Naive thymus-derived CD8-positive, alpha-beta T cell (primary cell): Measurements from ENCODE around the gene LHPP. TPM values are rescaled to one million over a fixed set of nuclear protein-coding genes. Genes with fewer than 3 reads are reported as not detected.

ENCODE experiments used
- ATAC-seq, 2 donors: fragments of 150-1000 bp; cut with Tn5 transposase in 1 of 2; sonication (Bioruptor Pico), chemical (Tn5 transposase) in 1 of 2; 1 replicate in 1 of 2; 2 replicates in 1 of 2; pipeline ENCODE4 v1.10.0; 2021; ENCODE audit warnings: mild to moderate bottlenecking in 2 of 2, moderate library complexity in 2 of 2
- POLR2A ChIA-PET: fragments of 350-600 bp; sonication (Branson Sonifier 250); formaldehyde crosslinking; loops from one replicate; lab custom pipeline; 2021; ENCODE audit warnings: antibody characterized with exemption; lab: Charles Lee
- DNase-seq, 10 donors: peaks; one replicate each; pipeline versions ENCODE4 v3.0.0 to v3.0.0-alpha.2; 2020 to 2022
- H3K27ac Mint-ChIP-seq, 10 donors: one replicate each; pipeline ENCODE4 v1.8.0; 2020 to 2022; ENCODE audit warnings: mild to moderate bottlenecking in 10 of 10, mixed read lengths in 10 of 10, moderate library complexity in 4 of 10, inconsistent platforms in 1 of 10
- H3K27me3 Mint-ChIP-seq, 5 donors: one replicate each; pipeline ENCODE4 v1.8.0; 2021 to 2022; ENCODE audit warnings: mixed read lengths in 5 of 5
- H3K36me3 Mint-ChIP-seq, 3 donors: one replicate each; pipeline ENCODE4 v1.8.0; 2020 to 2022; ENCODE audit warnings: mixed read lengths in 3 of 3, mild to moderate bottlenecking in 2 of 3, inconsistent platforms in 1 of 3
- H3K4me1 Mint-ChIP-seq, 4 donors: one replicate each; pipeline ENCODE4 v1.8.0; 2021 to 2022; ENCODE audit warnings: mixed read lengths in 4 of 4
- H3K4me3 Mint-ChIP-seq, 10 donors: one replicate each; pipeline ENCODE4 v1.8.0; 2020 to 2022; ENCODE audit warnings: mild to moderate bottlenecking in 10 of 10, mixed read lengths in 10 of 10, moderate library complexity in 6 of 10, inconsistent platforms in 1 of 10
- H3K9me3 Mint-ChIP-seq, 9 donors: one replicate each; pipeline ENCODE4 v1.8.0; 2020 to 2022; ENCODE audit warnings: mixed read lengths in 9 of 9, mild to moderate bottlenecking in 3 of 9, inconsistent platforms in 1 of 9, moderate library complexity in 1 of 9
- polyA plus RNA-seq, 3 donors: library from polyadenylated mRNA; unstranded; fragments of 300-500 nt; fragmentation: Illumina TruSeq; gene quantifications; one replicate each; pipeline ENCODE4 v1.2.3, GENCODE V29; 2021
- total RNA-seq, 8 experiments: library from RNA in 2 of 8; stranded (reverse) in 2 of 8; gene quantifications; one replicate each; pipeline ENCODE4 v1.2.3 and lab custom pipeline; 2021 to 2026

LHPP gene
- total and polyA plus RNA-seq, 5 experiments from 2014 or later: 18.1 to 27.4 (median 23.3) TPM

DNA sequence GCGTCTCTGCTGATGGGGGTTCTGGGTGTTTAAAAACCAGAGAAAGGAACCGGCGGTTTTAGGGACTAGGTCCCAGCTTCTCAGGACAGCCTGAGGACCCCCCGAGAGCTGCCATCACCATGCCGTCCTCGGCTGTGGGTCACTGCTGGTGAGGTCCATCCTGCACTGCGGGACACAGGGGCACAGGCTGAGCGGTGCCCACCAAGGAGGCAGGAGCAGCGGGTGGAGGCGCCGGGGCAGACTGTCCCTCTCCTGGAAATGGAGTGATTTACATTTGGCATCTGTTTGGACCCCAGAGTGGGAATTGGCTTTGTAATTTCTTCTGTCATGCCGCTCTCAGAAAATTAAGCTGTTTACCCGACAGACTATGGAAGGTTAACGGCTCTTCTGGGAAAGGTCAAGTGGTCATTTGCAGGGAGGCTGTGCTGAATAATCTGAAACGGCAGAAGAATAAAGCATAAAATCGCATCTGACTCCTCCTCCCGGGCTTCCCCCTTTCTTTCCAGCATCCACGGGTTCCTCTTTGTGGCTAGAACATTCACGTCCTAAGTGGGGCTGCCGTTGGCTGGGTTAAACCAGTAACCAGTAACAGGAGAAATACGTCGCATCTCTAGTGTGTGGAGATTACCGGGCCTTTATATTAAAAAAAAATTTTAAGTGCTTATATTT, 31.7 kb downstream of the LHPP start:
- H3K9me3 Mint-ChIP-seq: no peaks in the 10 kb centered on the region
- no peak for DNase-seq
- no peaks in the 10 kb centered on the region for H3K27me3 Mint-ChIP-seq
- peak overlapping the region in 3 of 10 donors; percentile 14 to 81 (median 28) for H3K4me3 Mint-ChIP-seq
- peaks cover 0 to 30% (median 22%) of the 10 kb centered on the region in 3 donors for H3K36me3 Mint-ChIP-seq
- ATAC-seq: no peak
- POLR2A ChIA-PET: no interaction called here
- H3K27ac Mint-ChIP-seq: peak overlapping the region in 4 of 10 donors; percentile 29 to 89 (median 46)
- H3K4me1 Mint-ChIP-seq: peaks cover 0 to 10% (median 3%) of the 10 kb centered on the region in 4 donors

DNA sequence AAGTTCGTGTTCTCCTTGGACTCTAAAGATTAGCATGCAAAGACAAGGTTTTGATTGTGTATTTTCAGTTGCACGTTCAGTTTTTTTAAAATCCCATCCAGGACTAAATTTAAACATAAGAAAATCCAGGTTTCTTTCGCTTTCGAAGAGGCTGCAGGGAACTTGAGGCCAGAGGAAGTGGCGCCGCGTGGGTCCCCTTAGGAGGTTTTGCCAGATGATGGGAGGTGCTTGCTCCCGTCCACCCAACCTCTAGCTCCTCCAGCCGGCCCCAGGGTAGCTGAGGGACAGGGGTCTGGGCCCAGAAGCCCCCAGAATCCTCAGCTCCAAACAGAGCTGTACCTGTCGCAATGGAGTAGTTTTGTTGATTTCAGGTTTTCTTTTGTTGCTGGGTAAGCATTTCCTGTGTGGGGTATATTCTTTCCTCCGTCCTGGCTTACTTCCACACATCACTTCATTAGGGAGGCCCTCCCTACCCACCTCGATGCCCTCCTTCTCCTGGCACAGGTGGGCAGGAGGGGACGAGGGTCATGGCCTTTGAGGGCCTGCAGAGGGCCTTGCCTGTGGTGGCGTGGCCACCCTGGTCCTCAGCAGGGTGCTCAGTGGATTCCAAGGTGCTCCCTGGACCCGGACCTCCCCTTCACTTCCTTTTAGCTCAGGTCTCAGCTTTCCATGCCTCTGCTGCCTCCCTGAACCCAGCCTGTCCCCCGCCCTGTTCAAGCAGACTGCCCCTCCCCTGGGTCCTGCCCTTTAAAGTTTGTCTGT, 32.6 kb downstream of the LHPP start:
- Mint-ChIP-seq H3K4me3 (peak overlapping the region; percentile 18 to 86 (median 70)), H3K9me3 (no peaks in the 10 kb centered on the region), H3K27ac (peak overlapping the region in 9 of 10 donors; percentile 6 to 89 (median 57)), H3K27me3 (no peaks in the 10 kb centered on the region), H3K36me3 (peaks cover 0 to 29% (median 16%) of the 10 kb centered on the region in 3 donors), H3K4me1 (peaks cover 0 to 10% (median 3%) of the 10 kb centered on the region in 4 donors)
- POLR2A ChIA-PET: interaction anchor here (0.6 kb wide), 1 partner anchor 9 kb away, joined by 3 read pairs; no protein-coding TSS in a partner anchor
- DNase-seq (no peak), ATAC-seq (peak; percentile 33 to 38)

DNA sequence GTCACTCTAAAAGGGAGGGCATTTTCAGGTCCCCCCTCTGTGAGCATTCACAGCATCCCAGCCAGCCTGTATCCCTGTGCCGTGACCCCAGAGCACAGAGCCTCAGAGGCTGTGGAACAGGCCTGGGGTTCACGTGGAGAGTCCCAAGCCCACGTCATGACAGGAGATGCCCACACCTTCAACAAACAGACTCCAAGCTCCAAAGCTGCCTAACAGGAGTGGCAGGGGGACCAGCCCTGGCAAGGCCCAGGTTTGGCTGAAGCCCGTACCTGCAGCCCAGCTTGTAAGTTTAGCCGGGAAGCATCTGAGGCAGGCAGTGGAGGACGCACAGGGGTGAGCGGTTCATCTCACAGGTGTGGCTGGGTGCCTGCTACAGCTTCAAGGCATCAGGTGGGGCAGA, 33.5 kb downstream of the LHPP start:
- peaks cover 3 to 32% (median 22%) of the 10 kb centered on the region in 3 donors for H3K36me3 Mint-ChIP-seq
- H3K9me3 Mint-ChIP-seq: peaks cover 0 to 2% (median 0%) of the 10 kb centered on the region in 9 donors
- peaks cover 0 to 10% (median 3%) of the 10 kb centered on the region in 4 donors for H3K4me1 Mint-ChIP-seq
- no peaks in the 10 kb centered on the region for H3K27me3 Mint-ChIP-seq
- ATAC-seq: no peak
- DNase-seq: no peak
- peak overlapping the region in 2 of 10 donors; percentile 37 to 89 for H3K27ac Mint-ChIP-seq
- no peak overlapping the region for H3K4me3 Mint-ChIP-seq
- POLR2A ChIA-PET: no interaction called here

DNA sequence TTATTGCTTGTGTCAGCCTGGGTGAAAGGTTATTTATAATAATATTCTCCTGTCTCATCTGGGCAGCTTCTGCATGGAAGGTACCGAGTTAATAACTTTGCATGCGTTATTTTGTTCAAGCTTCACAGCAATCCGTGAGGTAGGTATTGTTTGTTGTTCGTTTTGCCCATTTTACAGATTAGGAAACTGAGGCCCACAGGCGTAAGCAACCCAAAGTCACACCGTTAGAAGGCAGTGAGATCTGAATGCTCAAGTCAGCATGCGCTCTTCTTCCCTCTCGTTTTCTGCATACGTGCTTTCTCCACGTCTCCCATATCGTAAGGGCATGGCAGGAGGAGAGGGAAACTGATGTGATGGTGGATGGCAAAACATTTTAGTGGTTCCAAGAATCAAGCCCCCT, 34.1 kb downstream of the LHPP start:
- peaks cover 0 to 10% (median 3%) of the 10 kb centered on the region in 4 donors for H3K4me1 Mint-ChIP-seq
- POLR2A ChIA-PET: no interaction called here
- no peaks in the 10 kb centered on the region for H3K27me3 Mint-ChIP-seq
- H3K27ac Mint-ChIP-seq: no peak overlapping the region
- H3K4me3 Mint-ChIP-seq: no peak overlapping the region
- no peak for DNase-seq
- peaks cover 0 to 4% (median under 1%) of the 10 kb centered on the region in 9 donors for H3K9me3 Mint-ChIP-seq
- peaks cover 8 to 35% (median 24%) of the 10 kb centered on the region in 3 donors for H3K36me3 Mint-ChIP-seq
- no peak for ATAC-seq

DNA sequence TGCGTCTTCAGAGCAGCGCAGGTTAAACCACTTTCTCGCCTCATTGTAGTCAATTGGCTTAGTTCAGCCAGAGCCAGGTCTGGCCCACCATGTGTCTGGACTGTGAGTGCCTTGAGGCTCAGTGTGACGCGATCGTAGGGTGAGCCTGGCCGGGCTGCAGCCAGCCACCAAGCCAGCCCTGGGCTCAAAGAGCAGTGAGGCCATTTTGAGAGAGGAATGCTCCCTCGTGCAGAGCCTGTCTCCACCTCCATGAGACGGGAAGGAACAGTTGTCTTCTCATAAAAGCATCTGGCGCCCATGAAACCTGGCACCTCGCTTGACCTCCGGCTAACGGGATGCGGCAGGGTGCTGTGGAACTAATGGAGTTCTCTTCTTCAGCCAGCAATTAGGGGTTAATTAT, 34.5 kb downstream of the LHPP start:
- Mint-ChIP-seq H3K4me3 (no peak overlapping the region), H3K9me3 (peaks cover 0 to 8% (median 2%) of the 10 kb centered on the region in 9 donors), H3K36me3 (peaks cover 13 to 39% (median 28%) of the 10 kb centered on the region in 3 donors), H3K27me3 (no peaks in the 10 kb centered on the region), H3K4me1 (peaks cover 0 to 10% (median 3%) of the 10 kb centered on the region in 4 donors), H3K27ac (peak overlapping the region in 1 of 10 donors; percentile 18)
- DNase-seq (no peak), ATAC-seq (no peak)
- POLR2A ChIA-PET: no interaction called here

DNA sequence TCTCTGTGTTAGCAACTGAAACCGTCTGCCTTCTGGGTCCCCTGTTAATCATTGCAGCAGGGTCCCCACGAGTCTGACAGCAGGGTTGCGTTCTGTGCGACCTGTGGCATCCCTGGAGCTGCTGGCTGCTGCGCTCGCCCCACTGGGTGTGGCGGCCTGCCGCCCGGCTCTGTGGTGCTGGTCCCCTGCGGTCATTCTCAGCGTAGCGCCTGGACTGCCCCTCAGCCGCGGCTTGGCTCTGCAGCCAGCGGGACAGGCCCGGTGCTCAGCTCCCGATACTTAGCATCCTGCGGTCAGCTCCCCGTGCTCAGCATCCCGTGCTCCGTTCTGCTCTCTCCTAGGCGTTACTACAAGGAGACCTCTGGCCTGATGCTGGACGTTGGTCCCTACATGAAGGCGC, 35.0 kb downstream of the LHPP start:
- H3K4me3 Mint-ChIP-seq: no peak overlapping the region
- DNase-seq (no peak), ATAC-seq (no peak)
- H3K4me1 Mint-ChIP-seq: peaks cover 0 to 10% (median 3%) of the 10 kb centered on the region in 4 donors
- peaks cover 0 to 9% (median 2%) of the 10 kb centered on the region in 9 donors for H3K9me3 Mint-ChIP-seq
- no peak overlapping the region for H3K27ac Mint-ChIP-seq
- POLR2A ChIA-PET: no interaction called here
- H3K36me3 Mint-ChIP-seq: peaks cover 15 to 42% (median 31%) of the 10 kb centered on the region in 3 donors
- no peaks in the 10 kb centered on the region for H3K27me3 Mint-ChIP-seq

DNA sequence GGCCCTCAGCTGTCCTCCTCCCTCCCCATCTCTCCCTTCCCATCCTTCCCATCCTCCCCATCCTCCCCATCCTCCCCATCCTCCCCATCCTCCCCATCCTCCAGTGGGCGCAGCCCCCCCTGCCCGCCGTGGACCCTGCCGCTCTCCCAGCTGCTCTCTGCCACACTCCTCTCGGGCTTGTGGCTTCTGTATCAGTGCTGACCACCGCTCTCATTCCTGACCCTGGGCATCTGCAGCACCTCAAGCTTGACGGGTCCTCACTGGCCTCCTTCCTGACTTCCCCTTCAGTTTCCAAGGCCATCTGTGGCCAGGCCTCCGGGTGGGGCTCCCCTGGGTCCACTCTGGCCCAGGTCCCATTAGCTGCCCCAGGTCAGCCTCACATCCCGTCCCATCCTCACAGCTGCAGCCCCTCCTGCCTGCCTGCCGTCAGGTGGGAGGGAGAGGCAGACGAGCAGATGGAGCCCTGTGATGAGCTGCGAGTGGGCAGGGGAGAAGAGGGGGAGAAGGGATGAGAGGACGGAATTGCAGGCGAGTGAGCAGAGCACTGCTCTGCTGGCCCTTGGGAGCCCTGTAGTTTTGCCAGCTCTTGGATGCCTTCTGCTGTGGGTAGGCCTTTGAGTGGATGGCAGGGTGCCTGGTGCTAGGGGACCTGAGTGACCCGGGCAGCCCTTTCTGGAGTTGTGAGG, 35.7 kb downstream of the LHPP start:
- H3K9me3 Mint-ChIP-seq: peaks cover 0 to 12% (median 2%) of the 10 kb centered on the region in 9 donors
- ATAC-seq (no peak), DNase-seq (no peak)
- H3K27me3 Mint-ChIP-seq: no peaks in the 10 kb centered on the region
- H3K4me1 Mint-ChIP-seq: peaks cover 0 to 10% (median 3%) of the 10 kb centered on the region in 4 donors
- POLR2A ChIA-PET: no interaction called here
- no peak overlapping the region for H3K4me3 Mint-ChIP-seq
- H3K27ac Mint-ChIP-seq: peak overlapping the region in 1 of 10 donors; percentile 60
- H3K36me3 Mint-ChIP-seq: peaks cover 18 to 47% (median 32%) of the 10 kb centered on the region in 3 donors

DNA sequence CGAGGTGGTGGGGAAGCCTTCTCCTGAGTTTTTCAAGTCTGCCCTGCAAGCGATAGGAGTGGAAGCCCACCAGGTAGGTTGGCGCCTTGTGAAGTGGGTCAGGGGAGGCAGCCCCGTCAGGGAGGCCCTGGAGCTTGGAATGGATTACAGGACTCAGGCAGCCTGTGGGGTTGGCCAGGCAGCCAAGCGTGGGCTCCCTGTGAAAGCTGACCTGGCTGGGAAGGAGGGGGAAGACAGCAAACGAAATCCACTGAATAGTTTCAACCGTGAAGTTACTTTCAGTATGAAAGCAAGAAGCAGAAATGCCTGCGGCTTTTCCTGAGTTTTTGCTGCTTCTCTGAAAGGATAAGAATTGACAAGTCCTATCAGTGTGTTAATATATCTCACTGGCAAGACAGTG, 36.4 kb downstream of the LHPP start:
- ATAC-seq: no peak
- Mint-ChIP-seq H3K27me3 (no peaks in the 10 kb centered on the region), H3K27ac (no peak overlapping the region), H3K36me3 (peaks cover 18 to 46% (median 27%) of the 10 kb centered on the region in 3 donors), H3K9me3 (peaks cover 0 to 12% (median 2%) of the 10 kb centered on the region in 9 donors), H3K4me1 (peaks cover 0 to 10% (median 3%) of the 10 kb centered on the region in 4 donors), H3K4me3 (peak overlapping the region in 1 of 10 donors; percentile 48)
- DNase-seq: no peak
- POLR2A ChIA-PET: no interaction called here

DNA sequence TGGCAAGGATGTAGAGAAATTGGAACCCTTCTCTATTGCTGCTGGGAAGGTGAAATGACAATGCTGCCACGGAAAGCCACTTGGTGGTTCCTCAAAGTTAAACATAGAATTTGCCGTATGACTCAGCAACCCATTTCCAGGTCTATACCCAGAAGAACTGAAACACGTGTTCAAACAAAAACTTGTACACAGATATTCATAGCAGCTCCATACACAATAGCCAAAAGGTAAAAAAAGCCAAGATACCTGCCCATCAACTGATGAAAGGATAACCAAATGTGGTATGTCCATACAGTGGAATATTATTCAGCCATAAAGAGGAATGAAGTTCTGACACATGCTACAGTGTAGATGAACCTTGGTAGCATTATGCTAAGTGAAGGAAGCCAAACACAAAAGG, 39.1 kb downstream of the LHPP start:
- H3K27ac Mint-ChIP-seq: no peak overlapping the region
- no peak overlapping the region for H3K4me3 Mint-ChIP-seq
- DNase-seq: no peak
- H3K9me3 Mint-ChIP-seq: peaks cover 0 to 12% (median 2%) of the 10 kb centered on the region in 9 donors
- H3K4me1 Mint-ChIP-seq: no peaks in the 10 kb centered on the region
- no peak for ATAC-seq
- POLR2A ChIA-PET: no interaction called here
- peaks cover 18 to 51% (median 27%) of the 10 kb centered on the region in 3 donors for H3K36me3 Mint-ChIP-seq
- H3K27me3 Mint-ChIP-seq: no peaks in the 10 kb centered on the region

DNA sequence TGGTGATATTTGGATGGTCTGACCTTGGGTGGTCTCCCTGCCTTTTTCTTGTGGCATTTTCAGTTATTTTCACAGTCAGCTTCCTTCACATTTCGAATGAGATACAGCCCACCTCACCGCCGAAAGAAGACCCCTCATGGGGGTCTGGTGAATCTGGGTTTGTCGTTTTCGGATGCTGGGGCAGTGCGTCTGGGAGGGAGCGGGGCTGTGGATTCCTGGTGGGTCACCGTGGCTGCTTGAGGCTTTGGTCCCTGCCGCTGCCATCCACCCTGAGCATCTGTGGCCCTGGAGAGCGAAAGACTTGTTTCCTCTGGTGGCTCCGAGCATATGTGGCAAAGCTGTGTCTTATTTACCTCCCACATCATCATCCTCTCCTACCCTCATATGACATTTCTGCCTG, 43.1 kb downstream of the LHPP start:
- POLR2A ChIA-PET: no interaction called here
- peaks cover 0 to 12% (median 2%) of the 10 kb centered on the region in 9 donors for H3K9me3 Mint-ChIP-seq
- DNase-seq: no peak
- H3K36me3 Mint-ChIP-seq: peaks cover 16 to 35% (median 32%) of the 10 kb centered on the region in 3 donors
- ATAC-seq: no peak
- H3K4me3 Mint-ChIP-seq: no peak overlapping the region
- H3K4me1 Mint-ChIP-seq: no peaks in the 10 kb centered on the region
- H3K27me3 Mint-ChIP-seq: no peaks in the 10 kb centered on the region
- peak overlapping the region in 1 of 10 donors; percentile 50 for H3K27ac Mint-ChIP-seq

DNA sequence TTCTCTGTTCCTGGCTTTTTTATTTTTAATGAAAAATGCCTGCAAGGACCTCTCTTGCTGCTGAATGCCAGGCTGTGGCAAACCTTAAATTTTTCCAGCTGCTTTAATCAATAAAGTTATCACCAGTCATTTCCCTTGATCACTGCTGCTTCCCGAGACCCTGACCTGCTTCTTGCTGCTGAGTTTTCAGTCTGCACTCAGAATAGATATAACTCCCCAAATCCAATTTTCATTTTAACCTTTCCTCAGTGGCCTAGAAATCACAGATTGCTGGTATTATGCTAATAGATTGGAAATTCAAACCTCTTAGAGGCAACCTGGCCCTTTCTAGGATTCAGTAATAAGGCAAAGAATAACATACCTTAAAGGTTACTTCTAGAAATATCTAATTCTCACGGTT, 43.7 kb downstream of the LHPP start:
- no peaks in the 10 kb centered on the region for H3K27me3 Mint-ChIP-seq
- no peaks in the 10 kb centered on the region for H3K4me1 Mint-ChIP-seq
- H3K27ac Mint-ChIP-seq: peak overlapping the region in 2 of 10 donors; percentile 9 to 75
- H3K9me3 Mint-ChIP-seq: peaks cover 0 to 12% (median 2%) of the 10 kb centered on the region in 9 donors
- H3K36me3 Mint-ChIP-seq: peaks cover 14 to 33% (median 27%) of the 10 kb centered on the region in 3 donors
- POLR2A ChIA-PET: no interaction called here
- H3K4me3 Mint-ChIP-seq: no peak overlapping the region
- DNase-seq: no peak
- no peak for ATAC-seq

DNA sequence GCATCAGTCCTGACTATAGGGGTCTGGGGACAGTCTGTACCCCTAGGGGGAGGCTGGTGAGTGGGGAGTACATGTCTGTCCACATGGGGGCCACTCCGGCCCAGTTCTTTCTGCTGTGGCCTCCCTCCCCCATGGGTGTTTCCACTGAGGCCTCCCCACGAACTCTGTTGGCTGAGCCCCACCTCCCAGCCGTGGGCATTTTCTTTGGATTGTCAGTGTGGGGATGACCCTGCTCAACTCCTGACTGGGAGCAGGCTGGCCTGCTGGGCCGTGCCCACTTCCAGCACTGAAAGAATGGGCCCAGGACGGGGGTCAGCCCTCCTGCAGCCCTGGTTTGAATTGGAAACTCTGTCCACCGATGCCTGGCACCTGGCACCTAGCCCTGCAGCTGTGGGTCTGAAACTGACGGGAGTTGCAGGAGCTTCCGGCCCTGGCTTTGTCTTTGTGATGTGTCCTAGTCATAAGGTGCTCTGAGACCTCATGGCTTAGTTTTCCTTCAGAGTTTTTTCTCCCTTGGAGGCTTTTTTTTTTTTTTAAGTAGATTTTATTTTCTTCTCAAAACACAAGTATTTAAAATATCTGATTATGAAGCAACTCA, 46.5 kb downstream of the LHPP start:
- H3K27ac Mint-ChIP-seq: no peak overlapping the region
- POLR2A ChIA-PET: no interaction called here
- no peak overlapping the region for H3K4me3 Mint-ChIP-seq
- peaks cover 0 to 13% (median 9%) of the 10 kb centered on the region in 3 donors for H3K36me3 Mint-ChIP-seq
- no peak for ATAC-seq
- no peaks in the 10 kb centered on the region for H3K9me3 Mint-ChIP-seq
- H3K4me1 Mint-ChIP-seq: peaks cover 0 to 10% (median 3%) of the 10 kb centered on the region in 4 donors
- DNase-seq: no peak
- H3K27me3 Mint-ChIP-seq: no peaks in the 10 kb centered on the region
